HG02970 (cell line): ENCODE measurements around the gene ZBTB46.
"Not testable (repeated sequence)": the region's sequence is repeated elsewhere in the genome, so short reads cannot be mapped to it uniquely, and the experiment has no call there.

Source experiments
- ATAC-seq: cut with Tn5 transposase; IDR thresholded peaks from one replicate; pipeline ENCODE4 v1.9.1; 2021; ENCODE audit warnings: mild to moderate bottlenecking, moderate library complexity, moderate number of reproducible peaks; ENCODE audit not compliant: unreplicated experiment, low FRiP score

ZBTB46 gene

DNA sequence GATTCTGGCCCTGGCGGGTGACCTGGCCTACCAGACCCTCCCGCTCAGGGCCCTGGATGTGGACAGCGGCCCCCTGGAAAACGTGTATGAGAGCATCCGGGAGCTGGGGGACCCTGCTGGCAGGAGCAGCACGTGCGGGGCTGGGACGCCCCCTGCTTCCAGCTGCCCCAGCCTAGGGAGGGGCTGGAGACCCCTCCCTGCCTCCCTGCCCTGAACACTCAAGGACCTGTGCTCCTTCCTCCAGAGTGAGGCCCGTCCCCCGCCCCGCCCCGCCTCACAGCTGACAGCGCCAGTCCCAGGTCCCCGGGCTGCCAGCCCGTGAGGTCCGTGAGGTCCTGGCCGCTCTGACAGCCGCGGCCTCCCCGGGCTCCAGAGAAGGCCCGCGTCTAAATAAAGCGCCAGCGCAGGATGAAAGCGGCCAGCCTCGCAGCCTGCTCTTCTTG, 92.4 kb downstream of the ZBTB46 start:
- no peak for ATAC-seq

DNA sequence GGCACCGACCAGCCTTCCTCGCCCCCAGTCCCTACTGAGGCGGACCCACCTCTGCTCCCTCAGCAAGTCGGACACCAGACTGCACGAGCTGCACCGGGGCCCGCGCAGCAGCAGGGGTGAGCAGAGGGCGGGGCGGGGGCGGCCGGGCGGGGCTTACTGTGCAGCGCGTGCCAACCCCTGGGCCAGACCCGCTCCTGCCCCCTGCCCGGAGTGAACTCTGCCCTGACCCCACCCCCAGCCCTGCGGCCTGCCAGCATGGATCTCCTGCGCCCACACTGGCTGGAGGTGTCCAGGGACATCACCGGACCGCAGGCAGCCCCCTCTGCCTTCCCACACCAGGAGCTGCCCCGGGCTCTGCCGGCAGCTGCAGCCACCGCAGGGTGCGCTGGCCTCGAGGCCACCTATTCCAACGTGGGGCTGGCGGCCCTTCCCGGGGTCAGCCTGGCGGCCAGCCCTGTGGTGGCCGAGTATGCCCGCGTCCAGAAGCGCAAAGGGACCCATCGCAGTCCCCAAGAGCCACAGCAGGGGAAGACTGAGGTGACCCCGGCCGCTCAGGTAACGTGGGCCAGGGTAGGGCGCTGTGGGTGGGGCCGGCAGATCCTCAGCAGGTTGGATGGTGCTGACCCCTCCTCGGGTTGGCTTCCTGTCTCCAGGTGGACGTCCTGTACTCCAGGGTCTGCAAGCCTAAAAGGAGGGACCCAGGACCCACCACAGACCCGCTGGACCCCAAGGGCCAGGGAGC, 92.9 kb downstream of the ZBTB46 start:
- no peak for ATAC-seq

DNA sequence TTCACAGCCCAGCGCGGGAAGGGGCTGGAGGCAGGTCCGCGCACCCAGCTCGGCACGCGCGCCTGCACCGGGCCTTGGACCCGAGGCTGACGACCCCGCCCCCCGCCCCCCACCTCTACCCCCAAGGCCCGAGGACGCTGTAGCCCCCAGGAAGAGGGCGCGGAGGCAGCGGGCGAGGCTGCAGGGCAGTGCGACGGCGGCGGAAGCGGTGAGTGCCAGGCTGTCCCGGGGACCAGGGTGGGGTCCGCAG, 93.4 kb downstream of the ZBTB46 start:
- ATAC-seq = no peak

GRCh38 chr20:63736893-63737694, 94.0 kb downstream of the ZBTB46 start:
- ATAC-seq = no peak

DNA sequence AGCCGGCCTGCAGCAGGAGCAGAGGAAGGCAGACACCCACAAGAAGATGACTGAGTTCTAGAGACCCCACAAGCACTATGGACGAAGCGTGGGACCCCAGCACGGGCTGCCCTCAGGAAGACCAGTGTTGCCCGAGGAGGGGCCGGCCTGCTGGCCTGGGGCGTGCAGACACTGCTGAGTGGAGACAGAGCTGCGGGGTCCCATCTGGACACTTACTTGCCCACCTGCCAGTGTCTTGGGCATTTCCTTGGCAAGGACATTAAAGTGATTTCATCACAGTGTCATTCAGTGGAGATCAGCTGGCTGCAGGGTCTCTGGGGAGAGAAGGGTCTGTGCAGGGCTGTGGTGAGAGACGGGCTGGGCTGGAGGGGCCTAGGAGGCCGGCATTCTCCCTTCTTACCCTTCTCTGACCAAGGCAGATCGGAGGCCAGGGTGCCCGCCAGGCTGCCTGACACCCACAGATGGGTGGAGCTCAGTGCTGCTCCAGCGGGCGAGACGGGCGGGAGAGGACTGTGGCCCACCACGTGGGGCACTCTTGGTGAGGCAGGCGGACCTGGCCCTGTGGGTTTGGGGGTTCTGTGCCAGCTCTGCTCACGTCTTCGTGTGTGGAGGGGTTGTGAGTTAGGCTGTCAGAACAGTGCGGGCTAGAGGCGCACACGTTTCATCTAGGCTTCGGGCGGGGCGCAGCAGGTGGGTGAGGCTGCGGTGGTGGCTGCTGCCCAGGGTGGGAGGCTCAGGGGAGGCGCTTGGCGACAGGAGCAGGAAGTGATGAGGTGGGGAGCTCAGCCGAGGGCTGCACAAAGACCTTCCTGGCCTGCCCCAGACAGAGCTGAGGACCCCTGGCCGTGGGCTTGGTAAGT, 95.0 kb downstream of the ZBTB46 start, which contains the start of gene LIME1:
LIME1 (plus strand) TSS at position 806 of the 860 bp plus-strand sequence. CDS start 886 bp downstream, outside the sequence.
- no peak for ATAC-seq

DNA sequence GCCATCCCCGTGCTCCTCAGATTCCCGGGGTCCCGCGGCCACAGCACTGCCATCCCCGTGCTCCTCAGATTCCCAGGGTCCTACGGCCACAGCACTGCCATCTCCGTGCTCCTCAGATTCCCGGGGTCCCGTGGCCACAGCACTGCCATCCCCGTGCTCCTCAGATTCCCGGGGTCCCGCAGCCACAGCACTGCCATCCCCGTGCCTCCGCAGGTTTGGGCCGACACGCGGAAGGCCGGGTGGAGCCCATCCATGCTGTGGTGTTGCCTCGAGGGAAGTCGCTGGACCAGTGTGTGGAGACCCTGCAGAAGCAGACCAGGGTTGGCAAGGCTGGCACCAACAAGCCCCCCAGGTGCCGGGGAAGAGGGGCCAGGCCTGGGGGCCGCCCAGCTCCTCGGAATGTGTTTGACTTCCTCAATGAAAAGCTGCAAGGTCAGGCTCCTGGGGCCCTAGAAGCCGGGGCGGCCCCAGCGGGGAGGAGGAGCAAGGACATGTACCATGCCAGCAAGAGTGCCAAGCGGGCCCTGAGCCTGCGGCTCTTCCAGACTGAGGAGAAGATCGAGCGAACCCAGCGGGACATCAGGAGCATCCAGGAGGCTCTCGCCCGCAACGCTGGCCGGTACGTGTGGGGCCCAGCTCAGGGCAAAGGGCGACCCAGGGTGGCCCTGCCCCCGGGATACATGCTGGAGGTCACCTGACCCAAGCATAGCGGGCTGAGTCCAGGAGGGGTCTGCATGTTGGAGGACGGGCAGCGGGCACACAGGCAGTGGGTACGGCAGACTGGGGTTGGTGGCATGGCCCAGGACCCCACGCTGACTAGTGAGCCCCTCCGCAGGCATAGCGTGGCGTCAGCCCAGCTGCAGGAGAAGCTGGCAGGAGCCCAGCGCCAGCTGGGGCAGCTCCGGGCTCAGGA, 95.9 kb downstream of the ZBTB46 start:
- no peak for ATAC-seq

GRCh38 chr20:63734111-63734945, 96.7 kb downstream of the ZBTB46 start:
- ATAC-seq = no peak

DNA sequence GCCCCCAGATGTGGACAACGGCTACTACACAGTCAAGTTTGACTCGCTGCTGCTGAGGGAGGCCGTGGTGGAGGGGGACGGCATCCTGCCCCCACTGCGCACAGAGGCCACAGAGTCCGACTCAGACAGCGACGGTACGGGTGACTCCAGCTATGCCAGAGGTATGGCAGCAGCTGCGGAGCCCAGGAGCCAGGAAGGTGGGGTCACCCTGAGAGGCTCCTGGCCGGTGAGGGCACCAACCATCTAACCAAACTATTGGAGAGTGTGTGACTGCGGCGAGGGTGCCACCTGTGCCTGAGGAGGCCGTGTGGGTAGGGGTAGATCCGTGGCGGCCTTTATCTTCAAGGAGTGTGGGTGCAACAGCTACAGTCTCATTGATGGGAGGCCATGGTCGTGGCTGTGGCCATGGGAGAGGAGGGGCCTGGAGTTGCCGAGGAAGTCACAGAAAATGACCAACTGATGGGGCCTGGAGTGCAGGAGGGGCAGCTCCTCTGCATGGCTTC, 97.4 kb downstream of the ZBTB46 start:
- no peak for ATAC-seq

DNA sequence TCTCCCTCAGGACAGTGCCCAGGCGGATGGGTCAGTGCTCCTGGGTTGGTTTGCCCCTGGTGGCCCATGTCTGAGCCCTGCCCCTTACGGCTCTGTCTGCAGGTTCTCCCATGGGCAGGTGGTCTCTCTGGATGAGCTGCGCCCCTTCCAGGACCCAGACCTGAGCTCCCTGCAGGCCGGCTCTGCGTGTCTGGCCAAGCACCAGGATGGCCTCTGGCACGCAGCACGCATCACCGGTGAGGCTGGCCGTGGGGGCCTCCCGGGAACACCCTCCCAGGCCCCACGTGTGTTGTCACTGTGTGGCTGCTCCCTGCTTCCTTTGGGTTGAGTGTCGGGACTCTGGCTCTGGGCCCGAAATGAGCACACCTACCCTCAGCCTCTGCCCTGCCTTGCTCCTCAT, 97.9 kb downstream of the ZBTB46 start:
- no peak for ATAC-seq

DNA sequence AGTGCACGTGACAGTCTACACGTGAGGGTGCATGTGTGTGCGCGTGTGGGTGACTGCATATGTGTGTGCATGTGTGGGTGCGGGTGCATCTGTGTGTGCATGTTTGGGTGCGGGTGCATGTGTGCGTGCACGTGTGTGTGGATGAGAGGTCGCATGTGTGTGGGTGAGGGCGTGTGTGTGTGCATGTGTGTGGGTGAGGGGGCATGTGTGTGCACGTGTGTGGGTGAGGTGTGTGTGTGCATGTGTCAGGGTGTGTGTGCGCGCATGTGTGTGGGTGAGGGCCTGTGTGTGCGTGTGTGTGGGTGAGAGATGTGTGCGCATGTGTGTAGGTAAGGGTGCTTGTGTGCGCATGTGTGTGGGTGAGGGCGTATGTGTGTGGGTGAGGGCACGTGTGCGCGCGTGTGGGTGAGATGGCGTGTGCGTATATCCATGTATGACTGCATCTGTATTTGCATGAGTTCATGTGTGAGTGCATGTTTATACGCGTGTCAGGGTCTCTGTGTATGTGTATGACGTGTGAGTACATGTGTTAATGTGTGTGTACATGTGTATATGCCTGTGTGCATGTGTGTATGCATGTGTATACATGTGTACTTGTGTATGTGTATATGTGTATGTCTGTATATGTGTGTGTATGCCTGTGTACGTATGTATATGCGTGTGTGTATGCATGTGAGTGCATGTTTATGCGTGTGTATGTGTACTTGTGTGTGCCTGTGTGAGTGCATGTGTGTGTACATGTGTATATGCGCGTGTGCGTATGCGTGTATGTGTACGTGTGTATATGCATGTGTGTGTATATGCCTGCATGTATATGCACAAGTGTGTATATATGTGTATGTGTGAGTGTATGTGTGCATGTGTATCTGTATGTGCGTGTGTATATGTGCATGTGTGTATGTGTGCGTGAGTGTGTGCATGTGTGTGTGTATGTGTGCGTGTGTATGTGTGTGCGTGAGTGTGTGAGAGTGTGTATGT, 98.7 kb downstream of the ZBTB46 start:
- no peak for ATAC-seq

GRCh38 chr20:63731410-63731809, 99.7 kb downstream of the ZBTB46 start:
- no peak for ATAC-seq

DNA sequence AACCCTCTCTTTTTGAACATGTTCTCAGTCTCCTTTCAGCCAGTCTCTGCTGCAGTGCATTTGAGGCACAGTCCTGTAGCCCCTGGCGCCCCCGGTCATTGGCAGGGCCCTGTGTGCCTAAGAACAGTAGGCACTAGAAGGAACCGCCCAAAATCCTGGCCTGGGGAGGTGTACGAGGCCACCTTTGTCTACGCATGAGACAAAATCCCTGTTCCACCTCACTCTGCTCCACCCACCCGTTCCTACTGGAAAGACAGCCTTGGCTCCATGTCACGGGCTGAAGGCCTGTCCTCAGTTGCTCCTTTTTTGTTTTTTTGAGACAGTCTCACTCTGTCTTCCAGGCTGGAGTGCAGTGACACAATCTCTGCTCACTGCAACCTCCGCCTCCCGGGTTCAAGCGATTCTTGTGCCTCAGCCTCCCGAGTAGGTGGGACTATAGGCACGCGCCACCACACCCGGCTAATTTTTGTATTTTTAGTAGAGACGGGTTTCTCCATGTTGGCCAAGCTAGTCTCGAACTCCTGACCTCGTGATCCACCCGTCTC, 100.8 kb downstream of the ZBTB46 start:
- ATAC-seq = not testable (repeated sequence)

GRCh38 chr20:63722967-63723622, 108.0 kb downstream of the ZBTB46 start:
- ATAC-seq = not testable (repeated sequence)

- no peak for ATAC-seq
These were observed 112.1 kb downstream of the ZBTB46 start for GRCh38 chr20:63718996-63719395.

GRCh38 chr20:63714858-63715257, 116.2 kb downstream of the ZBTB46 start:
- ATAC-seq = no peak

DNA sequence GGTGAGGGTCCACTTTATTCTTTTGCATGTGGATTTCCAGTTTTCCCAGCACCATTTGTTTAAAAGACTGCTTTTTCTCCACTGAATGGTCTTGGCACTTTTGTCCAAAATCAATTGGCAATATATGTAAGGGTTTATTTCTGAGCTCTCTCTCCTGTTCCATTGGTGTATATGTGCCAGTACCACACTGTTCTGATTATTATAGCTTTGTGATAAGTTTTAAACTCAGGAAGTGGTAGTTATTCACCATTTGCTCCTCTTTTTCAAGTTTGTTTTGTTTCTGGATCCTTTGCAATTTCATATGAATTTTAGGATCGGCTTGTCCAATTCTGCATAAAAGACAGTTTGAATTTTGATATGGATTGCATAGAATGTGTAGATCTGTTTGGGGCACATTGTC, 118.9 kb downstream of the ZBTB46 start:
- ATAC-seq = no peak

DNA sequence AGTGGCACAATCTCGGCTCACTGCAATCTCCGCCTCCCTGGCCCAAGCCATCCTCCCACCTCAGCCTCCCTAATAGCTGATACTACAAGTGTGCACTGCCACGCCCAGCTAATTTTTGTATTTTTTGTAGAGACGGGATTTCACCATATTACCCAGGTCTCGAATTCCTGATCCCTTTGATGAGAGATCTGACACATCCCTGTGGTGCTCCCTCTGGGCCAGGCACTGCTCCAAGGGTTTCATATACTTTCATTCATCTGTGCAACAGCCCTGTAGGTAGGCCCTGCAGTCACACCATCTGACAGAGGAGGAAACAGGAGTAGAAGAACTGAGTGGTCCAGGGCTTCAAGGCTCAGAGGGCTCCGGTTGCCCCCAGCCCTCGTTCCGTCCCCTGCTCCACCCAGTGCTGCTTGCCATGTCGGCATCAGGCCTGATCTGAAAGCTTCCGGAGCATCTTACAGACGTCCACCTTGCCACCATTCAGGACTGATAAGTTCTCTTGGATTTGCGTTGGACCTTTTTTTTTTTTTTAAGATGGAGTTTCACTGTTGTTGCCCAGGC, 119.9 kb downstream of the ZBTB46 start:
- no peak for ATAC-seq
